Thyroid gland (tissue), 4 donors: ENCODE data around the gene USP34.

Experiments used
- CTCF ChIP-seq, 6 experiments: fragments of 200-600 bp in 3 of 6; fragments of 450-650 bp in 3 of 6; sonication (generic) in 3 of 6; IDR thresholded peaks; one replicate each; pipeline ENCODE4 v1.5.1; 2016 to 2019; ENCODE audit warnings: antibody characterized with exemption in 6 of 6, mild to moderate bottlenecking in 2 of 6, inconsistent platforms in 1 of 6, moderate library complexity in 1 of 6
- POLR2A ChIP-seq, 2 donors: fragments of 450-650 bp; IDR thresholded peaks; one replicate each; pipeline ENCODE4 v1.6.1; 2017; ENCODE audit warnings: antibody characterized with exemption in 2 of 2, mild to moderate bottlenecking in 2 of 2, moderate library complexity in 1 of 2

- TF ChIP-seq CTCF (IDR thresholded peaks at IDR 0.05) (no peak), POLR2A (IDR thresholded peaks at IDR 0.05) (no peak)
Measured at GRCh38 chr2:61185231-61185728, 285.6 kb downstream of the USP34 start.
